H1 (cell line): ENCODE results near the gene TOM1L2. TPM values are rescaled to one million over a fixed set of nuclear protein-coding genes. Genes with fewer than 3 reads are reported as not detected.
A peak's percentile ranks its signal among the peaks of the same experiment; 100 is the strongest.

Experiments
- CTCF ChIA-PET: fragments of 300-600 bp; sonication (Branson Sonifier 250); formaldehyde crosslinking; loops from one replicate; lab custom pipeline; 2021; ENCODE audit not compliant: partially characterized antibody; lab: Charles Lee
- POLR2A ChIA-PET: fragments of 300-600 bp; sonication (Branson Sonifier 250); formaldehyde crosslinking; loops from one replicate; lab custom pipeline; 2021; ENCODE audit warnings: inconsistent platforms; ENCODE audit not compliant: partially characterized antibody; lab: Charles Lee
- DNase-seq, 2 experiments: peaks; one replicate each; pipeline versions ENCODE4 v3.0.0 to v3.0.0-alpha.2; 2010 to 2022; ENCODE audit warnings: low spot score in 2 of 2, low read depth in 1 of 2, mixed read lengths in 1 of 2
- FAIRE-seq: peaks from 2 replicates; lab custom pipeline; 2011; peaks lifted over from hg19 to GRCh38; lab: Jason Lieb, UNC
- H2AFZ ChIP-seq: 2 replicates; pipeline ENCODE4 v1.8.1; 2012; ENCODE audit warnings: low read length, inconsistent platforms
- H2AK5ac ChIP-seq: 2 replicates; pipeline ENCODE4 v1.6.1; 2013; ENCODE audit warnings: low read depth, low read length
- H2BK120ac ChIP-seq: replicated peaks from 2 replicates; pipeline ENCODE3; 2013; ENCODE audit warnings: low read depth, low read length, inconsistent platforms
- H2BK12ac ChIP-seq: 2 replicates; pipeline ENCODE4 v1.6.1; 2013; ENCODE audit warnings: low read depth, low read length
- H2BK15ac ChIP-seq: 2 replicates; pipeline ENCODE4 v1.6.1; 2013; ENCODE audit warnings: low read length
- H2BK20ac ChIP-seq: 2 replicates; pipeline ENCODE4 v1.6.1; 2013; ENCODE audit warnings: low read length
- H2BK5ac ChIP-seq: 2 replicates; pipeline ENCODE4 v1.6.1; 2013; ENCODE audit warnings: low read depth, low read length
- H3K14ac ChIP-seq: 2 replicates; pipeline ENCODE4 v1.6.1; 2013; ENCODE audit warnings: inconsistent platforms; ENCODE audit not compliant: insufficient read length
- H3K18ac ChIP-seq: 2 replicates; pipeline ENCODE4 v1.6.1; 2013; ENCODE audit warnings: low read length; ENCODE audit errors: extremely low read depth
- H3K23ac ChIP-seq: 2 replicates; pipeline ENCODE4 v1.6.1; 2013; ENCODE audit warnings: inconsistent platforms; ENCODE audit not compliant: insufficient read length
- H3K23me2 ChIP-seq: 2 replicates; pipeline ENCODE4 v1.6.1; 2013; ENCODE audit warnings: low read depth, low read length
- H3K27ac ChIP-seq: 2 replicates; pipeline ENCODE4 v1.6.1; 2011; ENCODE audit warnings: low read depth, low read length, inconsistent platforms
- H3K27me3 ChIP-seq, 4 experiments: replicated peaks in 1 of 4; 1 replicate in 1 of 4; 2 replicates in 3 of 4; pipeline versions ENCODE4 v1.6.1 to v1.8.1; 2011 to 2013; ENCODE audit warnings: low read length in 3 of 4, mild to moderate bottlenecking in 3 of 4, inconsistent platforms in 2 of 4, mixed read lengths in 2 of 4, moderate library complexity in 1 of 4; ENCODE audit not compliant: control insufficient read depth in 3 of 4, insufficient read depth in 3 of 4; ENCODE audit errors: extremely low read depth in 1 of 4
- H3K36me3 ChIP-seq, 4 experiments: 2 replicates each; pipeline versions ENCODE4 v1.6.1 to v1.8.1; 2011 to 2013; ENCODE audit warnings: mild to moderate bottlenecking in 4 of 4, low read length in 3 of 4, moderate library complexity in 2 of 4, control low read depth in 1 of 4, inconsistent platforms in 1 of 4; ENCODE audit not compliant: insufficient read depth in 4 of 4, control insufficient read depth in 2 of 4
- H3K4ac ChIP-seq: replicated peaks from 2 replicates; pipeline ENCODE3; 2013; ENCODE audit warnings: low read length, low read depth, mixed read lengths, inconsistent platforms; ENCODE audit not compliant: insufficient read length
- H3K4me1 ChIP-seq, 4 experiments: replicated peaks in 1 of 4; 1 replicate in 1 of 4; 2 replicates in 3 of 4; pipeline versions ENCODE4 v1.6.1 to v1.8.1; 2011 to 2013; ENCODE audit warnings: low read length in 3 of 4, inconsistent platforms in 2 of 4, mixed read lengths in 1 of 4; ENCODE audit not compliant: insufficient read depth in 4 of 4, control insufficient read depth in 3 of 4
- H3K4me2 ChIP-seq, 2 experiments: 2 replicates each; pipeline versions ENCODE4 v1.6.1 to v1.8.1; 2011 to 2013; ENCODE audit warnings: low read depth in 2 of 2, low read length in 2 of 2, control low read depth in 1 of 2, inconsistent platforms in 1 of 2, mild to moderate bottlenecking in 1 of 2; ENCODE audit not compliant: insufficient read depth in 1 of 2
- H3K4me3 ChIP-seq, 4 experiments: fragments of 200-600, 300-600 bp in 1 of 4; sonication (generic), shearing (Covaris generic), sonication (Bioruptor Twin) in 1 of 4; 2 replicates each; pipeline versions ENCODE4 v1.5.1 to v1.8.1; 2011 to 2016; ENCODE audit warnings: low read length in 4 of 4, low read depth in 3 of 4, control low read depth in 2 of 4, inconsistent platforms in 2 of 4, mild to moderate bottlenecking in 2 of 4, mixed read lengths in 1 of 4, moderate library complexity in 1 of 4; ENCODE audit not compliant: insufficient read depth in 2 of 4; ENCODE audit errors: extremely low read depth in 1 of 4
- H3K56ac ChIP-seq: replicated peaks from 2 replicates; pipeline ENCODE3; 2013; ENCODE audit warnings: low read depth, mild to moderate bottlenecking, mixed read lengths, low read length, inconsistent platforms; ENCODE audit not compliant: insufficient read length
- H3K79me1 ChIP-seq: 2 replicates; pipeline ENCODE4 v1.6.1; 2013; ENCODE audit warnings: low read depth, low read length, control low read depth
- H3K79me2 ChIP-seq, 2 experiments: 2 replicates each; pipeline versions ENCODE4 v1.6.1 to v1.8.1; 2012 to 2013; ENCODE audit warnings: low read length in 2 of 2, mild to moderate bottlenecking in 2 of 2, inconsistent platforms in 1 of 2; ENCODE audit not compliant: insufficient read depth in 2 of 2, control insufficient read depth in 1 of 2
- H3K9ac ChIP-seq, 4 experiments: replicated peaks in 1 of 4; 1 replicate in 1 of 4; 2 replicates in 3 of 4; pipeline versions ENCODE4 v1.6.1 to v1.8.1; 2011 to 2013; ENCODE audit warnings: low read depth in 3 of 4, low read length in 3 of 4, control low read depth in 2 of 4, mild to moderate bottlenecking in 2 of 4, moderate library complexity in 2 of 4, inconsistent platforms in 1 of 4; ENCODE audit errors: extremely low read depth in 1 of 4
- H3K9me3 ChIP-seq, 2 experiments: 2 replicates each; pipeline versions ENCODE4 v1.6.1 to v1.8.1; 2012 to 2013; ENCODE audit warnings: mild to moderate bottlenecking in 2 of 2, moderate library complexity in 2 of 2, control low read depth in 1 of 2, inconsistent platforms in 1 of 2, low read depth in 1 of 2, low read length in 1 of 2, mixed read lengths in 1 of 2; ENCODE audit not compliant: insufficient read depth in 2 of 2
- H4K20me1 ChIP-seq, 2 experiments: replicated peaks in 1 of 2; 2 replicates each; pipeline versions ENCODE3 to v1.8.1; 2011 to 2013; ENCODE audit warnings: inconsistent platforms in 2 of 2, low read length in 2 of 2, mild to moderate bottlenecking in 1 of 2; ENCODE audit not compliant: insufficient read depth in 2 of 2, control insufficient read depth in 1 of 2
- H4K5ac ChIP-seq: 2 replicates; pipeline ENCODE4 v1.6.1; 2013; ENCODE audit warnings: low read length, low read depth, mixed read lengths, inconsistent platforms; ENCODE audit not compliant: insufficient read length
- H4K8ac ChIP-seq: 2 replicates; pipeline ENCODE4 v1.8.0; 2013; ENCODE audit warnings: mild to moderate bottlenecking, moderate library complexity, low read length, inconsistent platforms; ENCODE audit not compliant: insufficient read depth; ENCODE audit errors: extremely low read depth
- H4K91ac ChIP-seq: replicated peaks from 2 replicates; pipeline ENCODE3; 2013; ENCODE audit warnings: low read length, mixed read lengths, inconsistent platforms; ENCODE audit not compliant: insufficient read length
- BACH1 ChIP-seq: IDR thresholded peaks from 2 replicates; pipeline ENCODE4 v1.6.1; 2012; ENCODE audit warnings: low read length, improper control_type of control experiment
- CHD2 ChIP-seq: IDR thresholded peaks from 2 replicates; pipeline ENCODE4 v1.6.1; 2012; ENCODE audit warnings: low read length, improper control_type of control experiment
- GABPA ChIP-seq: IDR thresholded peaks from 2 replicates; pipeline ENCODE4 v1.6.1; 2011; ENCODE audit warnings: mild to moderate bottlenecking, low read length, moderate library complexity, borderline replicate concordance; ENCODE audit not compliant: insufficient read depth
- KDM4A ChIP-seq: IDR thresholded peaks from one replicate; pipeline ENCODE4 v1.7.1; 2012; ENCODE audit warnings: low read depth, mild to moderate bottlenecking, moderate library complexity, low read length, inconsistent platforms; ENCODE audit not compliant: severe bottlenecking
- NANOG ChIP-seq: IDR thresholded peaks from 2 replicates; pipeline ENCODE4 v1.6.1; 2011; ENCODE audit warnings: low read length, low read depth, mild to moderate bottlenecking, inconsistent platforms; ENCODE audit not compliant: insufficient read depth, poor library complexity, severe bottlenecking
- POLR2A ChIP-seq, 2 experiments: IDR thresholded peaks; 1 replicate in 1 of 2; 2 replicates in 1 of 2; pipeline ENCODE4 v1.6.1; 2011; ENCODE audit warnings: low read depth in 2 of 2, low read length in 2 of 2, mild to moderate bottlenecking in 2 of 2; ENCODE audit errors: control extremely low read depth in 1 of 2
- POLR2AphosphoS5 ChIP-seq: IDR thresholded peaks from 2 replicates; pipeline ENCODE4 v1.6.1; 2011; ENCODE audit warnings: low read depth, low read length
- RBBP5 ChIP-seq: IDR thresholded peaks from 2 replicates; pipeline ENCODE4 v1.7.1; 2012; ENCODE audit warnings: low read depth, mild to moderate bottlenecking, inconsistent platforms, low read length, moderate library complexity, borderline replicate concordance
- TAF1 ChIP-seq: IDR thresholded peaks from 2 replicates; pipeline ENCODE4 v1.6.1; 2011; ENCODE audit warnings: mild to moderate bottlenecking, low read depth, low read length
- TAF7 ChIP-seq: optimal IDR thresholded peaks from 2 replicates; pipeline ENCODE3; 2011; ENCODE audit warnings: low read depth, mild to moderate bottlenecking, inconsistent platforms, low read length, moderate library complexity, borderline replicate concordance
- YY1 ChIP-seq: IDR thresholded peaks from 2 replicates; pipeline ENCODE4 v1.6.1; 2011; ENCODE audit warnings: low read depth, mild to moderate bottlenecking, low read length
- ZNF274 ChIP-seq: IDR thresholded peaks from 2 replicates; pipeline ENCODE4 v1.7.0; 2012; ENCODE audit warnings: low read length, borderline replicate concordance; ENCODE audit errors: extremely low read depth
- WGBS, 2 experiments: shearing (Covaris generic) in 1 of 2; methylation state at CpG; one replicate each; pipeline versions ENCODE4 v1.1.6 to v1.1.7; 2013 to 2015; ENCODE audit warnings: low lambda C conversion rate in 2 of 2, mixed read lengths in 2 of 2, inconsistent platforms in 1 of 2, low coverage in 1 of 2, missing lambda C conversion rate in 1 of 2; ENCODE audit not compliant: insufficient replicate concordance in 2 of 2, insufficient coverage in 1 of 2, insufficient read length in 1 of 2; ENCODE audit errors: extremely low coverage in 1 of 2, missing lambda C conversion rate in 1 of 2; 5-methylcytosine and 5-hydroxymethylcytosine counted together
- polyA plus RNA-seq, 7 experiments: library from polyadenylated mRNA; depleted of rRNA in 3 of 7; stranded (reverse) in 5 of 7; unstranded in 2 of 7; fragments of >200 nt in 5 of 7; fragments of 200-250 nt in 2 of 7; gene quantifications; 1 replicate in 5 of 7; 2 replicates in 1 of 7; 4 replicates in 1 of 7; pipeline versions ENCODE4 v1.2.1 to v1.2.3, GENCODE V29; 2011 to 2013; ENCODE audit warnings: missing spikeins in 2 of 7, mixed read lengths in 2 of 7
- total RNA-seq: library from RNA; stranded (reverse); fragmentation: NEBNext Ultra II Directional; extraction: Animal tissue kit (Norgen Biotek cat#: 25700); gene quantifications from 2 replicates; pipeline ENCODE4 v1.2.1, GENCODE V29; 2021
- TF ChIP-seq, protein P1 (sequence below): IDR thresholded peaks from 2 replicates; pipeline ENCODE4 v1.6.1; 2012; ENCODE audit warnings: inconsistent platforms

The TOM1L2 gene
- total and polyA plus RNA-seq, 2 of the 8 experiments (the other 6 are each of a cell fraction or from before 2014, with no cell fraction given), result 2.0 to 3.4 TPM

DNA sequence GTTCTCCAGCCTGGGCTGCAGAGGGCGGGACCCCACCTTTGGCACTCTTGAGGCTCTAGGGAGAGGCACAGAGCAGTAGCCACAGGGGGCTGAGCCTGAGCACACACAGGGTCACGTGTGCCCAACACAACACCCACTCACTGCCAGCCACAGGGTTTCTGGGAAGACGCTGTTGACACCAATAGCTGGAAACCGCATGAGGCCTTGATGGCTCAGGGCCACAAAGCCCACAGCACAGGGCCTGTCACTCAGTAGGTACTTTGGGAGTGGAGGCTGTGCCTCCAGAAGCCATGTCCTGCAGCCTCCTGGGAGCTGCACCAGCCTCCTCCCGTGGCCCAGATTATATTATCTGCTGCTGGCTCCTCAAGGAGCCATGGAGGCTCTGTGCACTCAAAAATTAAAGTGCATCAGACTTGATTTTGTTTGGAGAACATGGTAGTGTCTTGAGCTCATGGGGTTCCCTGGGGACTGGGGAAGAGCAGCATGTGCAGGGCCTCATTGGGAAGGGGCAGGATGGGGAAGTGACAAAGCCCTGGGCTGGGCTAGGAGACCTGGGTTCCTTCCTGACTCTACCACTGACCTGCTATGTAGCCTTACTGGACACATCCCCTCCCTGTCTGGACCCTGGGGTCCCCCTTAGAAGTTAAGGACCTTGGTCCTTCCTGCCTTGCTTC lies 122.9 kb downstream of the TOM1L2 start:
- H3K14ac ChIP-seq, result no peak overlapping the region
- H3K79me2 ChIP-seq, result no peaks in the 10 kb centered on the region
- no peak overlapping the region for H3K23ac ChIP-seq
- H3K23me2 ChIP-seq, result no peaks in the 10 kb centered on the region
- no peak overlapping the region; a peak in 1 of 7 replicates for H3K9ac ChIP-seq
- 84% methylated on average over 5 of the region's 5 CpGs; no CpG with 5 or more reads in 1 of the 2 experiments for WGBS, 2 experiments
- H4K5ac ChIP-seq, result no peak overlapping the region
- H3K56ac ChIP-seq, result no peak overlapping the region
- H2BK120ac ChIP-seq, result no peak overlapping the region
- ChIA-PET POLR2A (interaction anchor here (0.7 to 7.6 kb wide), 8 partner anchors 9 to 39 kb away, joined by 3 to 63 read pairs (median 7); partner anchors contain the start of gene SREBF1), CTCF (interaction anchor here (0.9 to 5.9 kb wide), 10 partner anchors 11 to 70 kb away, joined by 3 to 44 read pairs (median 4); partner anchors contain the start of gene SREBF1)
- no peaks in the 10 kb centered on the region for H3K9me3 ChIP-seq
- no peak overlapping the region for H4K8ac ChIP-seq
- H3K4me1 ChIP-seq, result peaks cover 0 to 32% (median 20%) of the 10 kb centered on the region in 4 experiments; a peak in 6 of 7 replicates
- H3K18ac ChIP-seq, result 0 out of 2 replicates have a peak overlapping the region, but pooled peaks have one; percentile 27
- no peak overlapping the region for H3K4ac ChIP-seq
- H2AK5ac ChIP-seq, result peak overlapping the region; percentile 82; the same call in 1 of the 2 replicates
- H2BK20ac ChIP-seq, result peak overlapping the region; percentile 82; the same call in 1 of the 2 replicates
- no peak overlapping the region for H2AFZ ChIP-seq
- DNase-seq (no peak), FAIRE-seq (no peak)
- H3K27me3 ChIP-seq, result no peaks in the 10 kb centered on the region; a peak in 1 of 7 replicates
- H2BK12ac ChIP-seq, result peak overlapping the region; percentile 86; the same call in 1 of the 2 replicates
- H3K4me2 ChIP-seq, result no peak overlapping the region
- no peaks in the 10 kb centered on the region for H3K79me1 ChIP-seq
- no peak overlapping the region for H3K27ac ChIP-seq
- H2BK15ac ChIP-seq, result peak overlapping the region; percentile 95
- no peaks in the 10 kb centered on the region for H3K36me3 ChIP-seq
- H3K4me3 ChIP-seq, result no peak overlapping the region
- peak overlapping the region; percentile 46 for H4K91ac ChIP-seq
- peak overlapping the region; percentile 49; the same call in 1 of the 2 replicates for H2BK5ac ChIP-seq
- H4K20me1 ChIP-seq, result peaks cover 0 to 1% of the 10 kb centered on the region in 2 experiments
- TF ChIP-seq KDM4A, result no peak
- no peak for TF ChIP-seq CHD2
- TF ChIP-seq POLR2AphosphoS5, result no peak
- TF ChIP-seq RBBP5, result no peak
- TF ChIP-seq ZNF274, result no peak
- no peak for TF ChIP-seq YY1
- TF ChIP-seq TAF1, result no peak
- TF ChIP-seq, protein P1, sequence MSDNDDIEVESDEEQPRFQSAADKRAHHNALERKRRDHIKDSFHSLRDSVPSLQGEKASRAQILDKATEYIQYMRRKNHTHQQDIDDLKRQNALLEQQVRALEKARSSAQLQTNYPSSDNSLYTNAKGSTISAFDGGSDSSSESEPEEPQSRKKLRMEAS, result no peak
- no peak for TF ChIP-seq BACH1
- TF ChIP-seq GABPA, result no peak
- TF ChIP-seq TAF7, result no peak
- no peak for TF ChIP-seq POLR2A (IDR thresholded peaks at IDR 0.05; ENCODE audit: control extremely low read depth in 1 of 2, low read depth in 2 of 2, low read length in 2 of 2)
- TF ChIP-seq NANOG, result no peak
